A549 (cell line): ENCODE measurements around the gene AGRN. TPM values are rescaled to one million over a fixed set of nuclear protein-coding genes. Genes with fewer than 3 reads are reported as not detected.
"Not testable (repeated sequence)": the region's sequence is repeated elsewhere in the genome, so short reads cannot be mapped to it uniquely, and the experiment has no call there.

Experiments used
- ATAC-seq, 2 experiments: fragments of 200-7000 bp in 1 of 2; fragments of >200 bp in 1 of 2; cut with Nextera tagmentation in 1 of 2; cut with Tn5 transposase in 1 of 2; 3 replicates each; pipeline versions ENCODE4 v1.8.0 to v1.9.1; 2018 to 2020; ENCODE audit warnings: mild to moderate bottlenecking in 1 of 2, moderate library complexity in 1 of 2
- CTCF ChIA-PET: fragments of 300-600 bp; sonication (Branson Sonifier 250); formaldehyde crosslinking; extraction: SDS; loops from one replicate; lab custom pipeline; 2021; ENCODE audit warnings: antibody characterized with exemption, inconsistent platforms; lab: Yijun Ruan, JAX
- POLR2A ChIA-PET: fragments of 350-600 bp; formaldehyde crosslinking; extraction: SDS; loops from one replicate; lab custom pipeline; 2021; ENCODE audit warnings: antibody characterized with exemption, inconsistent platforms; lab: Yijun Ruan, JAX
- DNase-seq, 2 experiments: peaks; one replicate each; pipeline versions ENCODE4 v3.0.0 to v3.0.0-alpha.2; 2011 to 2016; ENCODE audit warnings: low read depth in 1 of 2, low spot score in 1 of 2
- FAIRE-seq: peaks from 2 replicates; lab custom pipeline; 2011; peaks lifted over from hg19 to GRCh38; lab: Jason Lieb, UNC
- H3K27ac ChIP-seq, 2 experiments: fragments of >200 bp; sonication (Bioruptor Twin); formaldehyde crosslinking; 3 replicates each; pipeline ENCODE4 v1.5.1; 2016 to 2017
- H3K4me1 ChIP-seq: fragments of >200 bp; sonication (Bioruptor Twin); formaldehyde crosslinking; 3 replicates; pipeline ENCODE4 v1.6.1; 2016
- H3K4me2 ChIP-seq: fragments of >200 bp; sonication (Bioruptor Twin); formaldehyde crosslinking; 3 replicates; pipeline ENCODE4 v1.6.1; 2016
- H3K4me3 ChIP-seq: fragments of >200 bp; sonication (Bioruptor Twin); formaldehyde crosslinking; 3 replicates; pipeline ENCODE4 v1.5.1; 2016
- H3K9me3 ChIP-seq: fragments of >200 bp; sonication (Bioruptor Twin); formaldehyde crosslinking; 3 replicates; pipeline ENCODE4 v1.6.1; 2016
- CBX2 ChIP-seq: fragments of 200-600 bp; sonication (generic); IDR thresholded peaks from 2 replicates; pipeline ENCODE4 v1.6.1; 2016; ENCODE audit warnings: low read depth, mild to moderate bottlenecking, borderline replicate concordance
- CBX8 ChIP-seq: fragments of 200-600 bp; sonication (generic); IDR thresholded peaks from 2 replicates; pipeline ENCODE4 v1.6.1; 2016
- CEBPB ChIP-seq, 2 experiments: fragments of >200 bp in 1 of 2; sonication (Bioruptor Twin) in 1 of 2; formaldehyde crosslinking in 1 of 2; IDR thresholded peaks; 2 replicates each; pipeline ENCODE4 v1.6.1; 2012 to 2016
- CTCF ChIP-seq: fragments of >200 bp; sonication (Bioruptor Twin); formaldehyde crosslinking; IDR thresholded peaks from 3 replicates; pipeline ENCODE4 v1.5.1; 2016
- EHF ChIP-seq: fragments of 250-450 bp; sonication (Bioruptor Pico); IDR thresholded peaks from 2 replicates; pipeline ENCODE4 v1.5.0; 2020; ENCODE audit warnings: mild to moderate bottlenecking
- EHMT2 ChIP-seq: fragments of 200-600 bp; sonication (generic); IDR thresholded peaks from 2 replicates; pipeline ENCODE4 v1.6.1; 2016; ENCODE audit warnings: antibody characterized with exemption, low read depth, mild to moderate bottlenecking, moderate library complexity
- ESRRA ChIP-seq: fragments of 150-350 bp; IDR thresholded peaks from 2 replicates; pipeline ENCODE4 v1.6.1; 2014; ENCODE audit warnings: mild to moderate bottlenecking, low read length, borderline replicate concordance
- GATA3 ChIP-seq: IDR thresholded peaks from 2 replicates; pipeline ENCODE4 v1.6.1; 2012; ENCODE audit warnings: borderline replicate concordance
- HOXB13 ChIP-seq: fragments of 250-450 bp; sonication (Bioruptor Pico); IDR thresholded peaks from 2 replicates; pipeline ENCODE4 v1.5.0; 2020; ENCODE audit warnings: low read depth, mild to moderate bottlenecking, moderate library complexity
- MAZ ChIP-seq: fragments of 150-350 bp; IDR thresholded peaks from 2 replicates; pipeline ENCODE4 v1.6.1; 2014; ENCODE audit warnings: antibody characterized with exemption, low read depth, low read length, borderline replicate concordance
- MYC ChIP-seq: IDR thresholded peaks from 2 replicates; pipeline ENCODE4 v1.6.1; 2012; ENCODE audit warnings: mild to moderate bottlenecking, inconsistent platforms, low read length, improper control_type of control experiment, borderline replicate concordance
- NPAS2 ChIP-seq: fragments of 250-450 bp; sonication (Bioruptor Pico); IDR thresholded peaks from 2 replicates; pipeline ENCODE4 v1.8.0; 2022; ENCODE audit warnings: mild to moderate bottlenecking, moderate library complexity, borderline replicate concordance
- RARB ChIP-seq: fragments of 250-450 bp; sonication (Bioruptor Pico); IDR thresholded peaks from 2 replicates; pipeline ENCODE4 v1.8.0; 2021; ENCODE audit warnings: mild to moderate bottlenecking, moderate library complexity
- RFX5 ChIP-seq: fragments of 450-650 bp; IDR thresholded peaks from 2 replicates; pipeline ENCODE4 v1.7.1; 2014; ENCODE audit warnings: antibody characterized with exemption, mild to moderate bottlenecking, moderate library complexity
- TP53 ChIP-seq: fragments of 250-450 bp; sonication (Bioruptor Pico); IDR thresholded peaks from 2 replicates; pipeline ENCODE4 v1.5.0; 2021; ENCODE audit warnings: mild to moderate bottlenecking, moderate library complexity
- ZNF302 ChIP-seq: fragments of 250-450 bp; sonication (Bioruptor Pico); IDR thresholded peaks from 2 replicates; pipeline ENCODE4 v1.9.0; 2021; ENCODE audit warnings: inconsistent platforms, mild to moderate bottlenecking, moderate library complexity
- WGBS: methylation state at CpG from one replicate; pipeline ENCODE4 v1.1.6; 2017; ENCODE audit errors: missing lambda C conversion rate; 5-methylcytosine and 5-hydroxymethylcytosine counted together
- polyA plus RNA-seq, 4 experiments: library from polyadenylated mRNA; depleted of rRNA in 3 of 4; stranded (reverse); fragments of >200 nt; fragmentation: RNase III in 1 of 4; extraction: RNeasy Plus Mini Kit Qiagen cat#74134 plus additional on column Dnase treatment in 1 of 4; gene quantifications; 2 replicates in 3 of 4; 3 replicates in 1 of 4; pipeline ENCODE4 v1.2.3, GENCODE V29; 2011 to 2017
- TF ChIP-seq, protein P1 (sequence below): fragments of >200 bp; sonication (Bioruptor Twin); formaldehyde crosslinking; IDR thresholded peaks from 3 replicates; pipeline ENCODE4 v1.6.1; 2016
- TF ChIP-seq, protein P2 (sequence below): IDR thresholded peaks from 2 replicates; pipeline ENCODE4 v1.6.1; 2012
- TF ChIP-seq, protein P3 (sequence below): IDR thresholded peaks from 2 replicates; pipeline ENCODE4 v1.6.1; 2012
- TF ChIP-seq, protein P4 (sequence below): fragments of 200-600 bp; sonication (generic); IDR thresholded peaks from 2 replicates; pipeline ENCODE4 v1.6.1; 2016; ENCODE audit warnings: antibody characterized with exemption, mild to moderate bottlenecking, moderate library complexity

The AGRN gene
- polyA plus RNA-seq, 2 of the 4 experiments (the other 2 are of a cell fraction): 23.9 to 90.9 TPM

DNA sequence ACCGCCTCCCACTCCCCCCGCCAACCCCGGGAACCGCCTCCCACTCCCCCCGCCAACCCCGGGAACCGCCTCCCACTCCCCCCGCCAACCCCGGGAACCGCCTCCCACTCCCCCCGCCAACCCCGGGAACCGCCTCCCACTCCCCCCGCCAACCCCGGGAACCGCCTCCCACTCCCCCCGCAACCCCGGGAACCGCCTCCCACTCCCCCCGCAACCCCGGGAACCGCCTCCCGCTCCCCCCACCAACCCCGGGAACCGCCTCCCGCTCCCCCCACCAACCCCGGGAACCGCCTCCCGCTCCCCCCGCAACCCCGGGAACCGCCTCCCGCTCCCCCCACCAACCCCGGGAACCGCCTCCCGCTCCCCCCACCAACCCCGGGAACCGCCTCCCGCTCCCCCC lies 43.1 kb upstream of the AGRN start:
- FAIRE-seq: not testable (repeated sequence)

GRCh38 chr1:978069-978834 lies 41.7 kb upstream of the AGRN start:
- FAIRE-seq (no peak), DNase-seq (no peak)
- H3K4me3 ChIP-seq: no peak overlapping the region

More for the DNA sequence above, 43.1 kb upstream of the AGRN start:
- ChIA-PET CTCF (interaction anchor here (0.9 to 3.7 kb wide), 10 partner anchors 10 to 110 kb away, joined by 3 to 26 read pairs (median 4); partner anchors contain the start of gene PLEKHN1), POLR2A (interaction anchor here (0.9 to 1.4 kb wide), 5 partner anchors 9 to 36 kb away, joined by 3 to 14 read pairs (median 4); partner anchors contain the start of genes NOC2L and PLEKHN1)
- not testable (repeated sequence) for DNase-seq, H3K4me1 ChIP-seq, H3K9me3 ChIP-seq, ATAC-seq
- WGBS: no CpG with 5 or more reads among the region's 39 CpGs
- H3K4me3 ChIP-seq: peak overlapping the region; percentile 38; the same call in 1 of the 3 replicates
- peak; percentile 62 for TF ChIP-seq GATA3
- peak overlapping the region in 1 of 2 experiments; percentile 90; a peak in 3 of 6 replicates for H3K27ac ChIP-seq
- H3K4me2 ChIP-seq: peak overlapping the region; percentile 82

More at GRCh38 chr1:978069-978834, 41.7 kb upstream of the AGRN start:
- Histone ChIP-seq H3K27ac (0 out of 6 replicates have a peak overlapping the region, but pooled peaks of 1 of the 2 experiments have one; percentile 66), H3K4me2 (peak overlapping the region; percentile 48; the same call in 1 of the 3 replicates), H3K9me3 (no peaks in the 10 kb centered on the region), H3K4me1 (peaks cover 7% of the 10 kb centered on the region; the same call in 1 of the 3 replicates)
- ChIA-PET CTCF (no interaction called here), POLR2A (no interaction called here)
- TF ChIP-seq HOXB13 (CRISPR knock-in tag) (no peak), EHF (no peak), MYC (no peak), TP53 (CRISPR knock-in tag) (no peak), CBX8 (no peak), RFX5 (no peak), MAZ (no peak), NPAS2 (CRISPR knock-in tag) (no peak), CTCF (no peak), EHMT2 (no peak), CEBPB (IDR thresholded peaks at IDR 0.05) (no peak), CBX2 (no peak), ESRRA (no peak), RARB (no peak), ZNF302 (no peak)
- TF ChIP-seq, protein P1, sequence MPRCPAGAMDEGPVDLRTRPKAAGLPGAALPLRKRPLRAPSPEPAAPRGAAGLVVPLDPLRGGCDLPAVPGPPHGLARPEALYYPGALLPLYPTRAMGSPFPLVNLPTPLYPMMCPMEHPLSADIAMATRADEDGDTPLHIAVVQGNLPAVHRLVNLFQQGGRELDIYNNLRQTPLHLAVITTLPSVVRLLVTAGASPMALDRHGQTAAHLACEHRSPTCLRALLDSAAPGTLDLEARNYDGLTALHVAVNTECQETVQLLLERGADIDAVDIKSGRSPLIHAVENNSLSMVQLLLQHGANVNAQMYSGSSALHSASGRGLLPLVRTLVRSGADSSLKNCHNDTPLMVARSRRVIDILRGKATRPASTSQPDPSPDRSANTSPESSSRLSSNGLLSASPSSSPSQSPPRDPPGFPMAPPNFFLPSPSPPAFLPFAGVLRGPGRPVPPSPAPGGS: no peak
- TF ChIP-seq, protein P2, sequence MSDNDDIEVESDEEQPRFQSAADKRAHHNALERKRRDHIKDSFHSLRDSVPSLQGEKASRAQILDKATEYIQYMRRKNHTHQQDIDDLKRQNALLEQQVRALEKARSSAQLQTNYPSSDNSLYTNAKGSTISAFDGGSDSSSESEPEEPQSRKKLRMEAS: no peak
- TF ChIP-seq, protein P3, sequence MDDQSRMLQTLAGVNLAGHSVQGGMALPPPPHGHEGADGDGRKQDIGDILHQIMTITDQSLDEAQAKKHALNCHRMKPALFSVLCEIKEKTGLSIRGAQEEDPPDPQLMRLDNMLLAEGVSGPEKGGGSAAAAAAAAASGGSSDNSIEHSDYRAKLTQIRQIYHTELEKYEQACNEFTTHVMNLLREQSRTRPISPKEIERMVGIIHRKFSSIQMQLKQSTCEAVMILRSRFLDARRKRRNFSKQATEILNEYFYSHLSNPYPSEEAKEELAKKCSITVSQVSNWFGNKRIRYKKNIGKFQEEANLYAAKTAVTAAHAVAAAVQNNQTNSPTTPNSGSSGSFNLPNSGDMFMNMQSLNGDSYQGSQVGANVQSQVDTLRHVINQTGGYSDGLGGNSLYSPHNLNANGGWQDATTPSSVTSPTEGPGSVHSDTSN: no peak
- TF ChIP-seq, protein P4, sequence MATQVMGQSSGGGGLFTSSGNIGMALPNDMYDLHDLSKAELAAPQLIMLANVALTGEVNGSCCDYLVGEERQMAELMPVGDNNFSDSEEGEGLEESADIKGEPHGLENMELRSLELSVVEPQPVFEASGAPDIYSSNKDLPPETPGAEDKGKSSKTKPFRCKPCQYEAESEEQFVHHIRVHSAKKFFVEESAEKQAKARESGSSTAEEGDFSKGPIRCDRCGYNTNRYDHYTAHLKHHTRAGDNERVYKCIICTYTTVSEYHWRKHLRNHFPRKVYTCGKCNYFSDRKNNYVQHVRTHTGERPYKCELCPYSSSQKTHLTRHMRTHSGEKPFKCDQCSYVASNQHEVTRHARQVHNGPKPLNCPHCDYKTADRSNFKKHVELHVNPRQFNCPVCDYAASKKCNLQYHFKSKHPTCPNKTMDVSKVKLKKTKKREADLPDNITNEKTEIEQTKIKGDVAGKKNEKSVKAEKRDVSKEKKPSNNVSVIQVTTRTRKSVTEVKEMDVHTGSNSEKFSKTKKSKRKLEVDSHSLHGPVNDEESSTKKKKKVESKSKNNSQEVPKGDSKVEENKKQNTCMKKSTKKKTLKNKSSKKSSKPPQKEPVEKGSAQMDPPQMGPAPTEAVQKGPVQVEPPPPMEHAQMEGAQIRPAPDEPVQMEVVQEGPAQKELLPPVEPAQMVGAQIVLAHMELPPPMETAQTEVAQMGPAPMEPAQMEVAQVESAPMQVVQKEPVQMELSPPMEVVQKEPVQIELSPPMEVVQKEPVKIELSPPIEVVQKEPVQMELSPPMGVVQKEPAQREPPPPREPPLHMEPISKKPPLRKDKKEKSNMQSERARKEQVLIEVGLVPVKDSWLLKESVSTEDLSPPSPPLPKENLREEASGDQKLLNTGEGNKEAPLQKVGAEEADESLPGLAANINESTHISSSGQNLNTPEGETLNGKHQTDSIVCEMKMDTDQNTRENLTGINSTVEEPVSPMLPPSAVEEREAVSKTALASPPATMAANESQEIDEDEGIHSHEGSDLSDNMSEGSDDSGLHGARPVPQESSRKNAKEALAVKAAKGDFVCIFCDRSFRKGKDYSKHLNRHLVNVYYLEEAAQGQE: no peak
- 0 out of 6 replicates have a peak, but pooled peaks of 1 of the 2 experiments have one; percentile 10 for ATAC-seq
- 67% methylated on average over 20 of the region's 44 CpGs for WGBS
